Ovary (tissue), 9 donors: Measurements from ENCODE around the gene PROKR1. TPM values are rescaled to one million over a fixed set of nuclear protein-coding genes. Genes with fewer than 3 reads are reported as not detected.

Source experiments
- DNase-seq, 5 donors: peaks; one replicate each; pipeline ENCODE4 v3.0.0-alpha.2; 2019 to 2020
- H3K27ac ChIP-seq, 2 donors: fragments of 200-600 bp; one replicate each; pipeline versions ENCODE4 v1.5.1 to v1.8.0; 2019 to 2022
- H3K27me3 ChIP-seq: fragments of 200-600 bp; one replicate; pipeline ENCODE4 v1.8.0; 2022
- H3K36me3 ChIP-seq: fragments of 200-600 bp; sonication (generic); one replicate; pipeline ENCODE4 v1.5.1; 2019
- H3K4me1 ChIP-seq: one replicate; pipeline ENCODE4 v1.8.1; 2013; ENCODE audit warnings: mild to moderate bottlenecking, moderate library complexity; ENCODE audit not compliant: insufficient read depth
- H3K4me3 ChIP-seq: fragments of 200-600 bp; sonication (generic); one replicate; pipeline ENCODE4 v1.5.1; 2017
- H3K9me3 ChIP-seq, 2 donors: fragments of 200-600 bp in 1 of 2; sonication (generic) in 1 of 2; one replicate each; pipeline versions ENCODE4 v1.5.1 to v1.8.1; 2013 to 2019; ENCODE audit warnings: mild to moderate bottlenecking in 1 of 2, moderate library complexity in 1 of 2
- CTCF ChIP-seq, 3 donors: fragments of 450-650 bp in 2 of 3; fragments of 200-600 bp in 1 of 3; IDR thresholded peaks; one replicate each; pipeline versions ENCODE4 v1.5.1 to v1.8.0; 2016 to 2022; ENCODE audit warnings: antibody characterized with exemption in 3 of 3, mild to moderate bottlenecking in 1 of 3
- EP300 ChIP-seq: sonication (generic); formaldehyde crosslinking; IDR thresholded peaks from one replicate; pipeline ENCODE4 v1.6.1; 2017; ENCODE audit warnings: antibody characterized with exemption
- POLR2A ChIP-seq: fragments of 450-650 bp; IDR thresholded peaks from one replicate; pipeline ENCODE4 v1.6.1; 2017; ENCODE audit warnings: antibody characterized with exemption, mild to moderate bottlenecking, moderate library complexity
- WGBS, 3 donors: extraction: QIAGEN DNeasy Blood & Tissue Kit in 1 of 3; methylation state at CpG; one replicate each; pipeline versions ENCODE4 v1.1.5 to v1.1.7; 2013 to 2017; 5-methylcytosine and 5-hydroxymethylcytosine counted together
- intact Hi-C, 4 donors: fragments of 100-400 bp; cut with DNase I; formaldehyde crosslinking; loops; one replicate each; pipeline versions ENCODE4 v1.11.0 to v1.15.1; 2022 to 2023
- polyA plus RNA-seq, 2 donors: library from polyadenylated mRNA; stranded (reverse); fragments of 200-250 nt in 1 of 2; fragments of 350-450 nt in 1 of 2; fragmentation: Illumina TruSeq in 1 of 2; extraction: RNeasy Lipid Tissue Mini Kit (QIAGEN cat#74804) in 1 of 2; gene quantifications; one replicate each; pipeline ENCODE4 v1.2.3, GENCODE V29; 2013 to 2014
- total RNA-seq, 7 donors: library from RNA; depleted of rRNA in 2 of 7; stranded (reverse); fragments of >200 nt in 2 of 7; fragmentation: NEBNext Ultra II Directional in 3 of 7; extraction: Animal tissue kit (Norgen Biotek cat#: 25700) in 3 of 7; gene quantifications; one replicate each; pipeline versions ENCODE4 v1.1.0 to v1.2.4, GENCODE V29; 2016 to 2023
- donor health status: DM: no; HTN: no; CAD: no; lungs with moderate emphysema.
- donor health status: DM: no; HTN: no; CAD: no.
- donor health status: Bipolar disorder and iron deficiency.
- donor health status: DM: yes; HTN: yes; CAD: no.
- donor health status: DM: no; HTN: no; CAD: no.
- donor health status: DM: yes; HTN: yes; CAD: no.

Gene PROKR1
- total and polyA plus RNA-seq, 9 donors, result 0.02 to 0.03 TPM; not detected in 7

- no peaks in the 10 kb centered on the region for H3K27me3 ChIP-seq
- no peaks in the 10 kb centered on the region for H3K36me3 ChIP-seq
- no peak overlapping the region for H3K4me3 ChIP-seq
- no peak for TF ChIP-seq POLR2A
- no peak for DNase-seq
- no peak overlapping the region for H3K27ac ChIP-seq
- H3K4me1 ChIP-seq, result no peaks in the 10 kb centered on the region
- H3K9me3 ChIP-seq, result no peaks in the 10 kb centered on the region
- intact Hi-C loops, result loop anchor here in 2 of 4 donors (10.0 kb wide), 1 partner anchor 224 kb away; no protein-coding TSS in a partner anchor
- WGBS, 3 donors, result 94 to 97% (median 96%) methylated on average over 2 of the region's 2 CpGs
These were observed 57.2 kb downstream of the PROKR1 start for GRCh38 chr2:68700560-68700959.

- no peaks in the 10 kb centered on the region for H3K27me3 ChIP-seq
- H3K4me1 ChIP-seq, result no peaks in the 10 kb centered on the region
- DNase-seq, result no peak
- no peak for TF ChIP-seq CTCF (IDR thresholded peaks at IDR 0.05)
- TF ChIP-seq POLR2A, result no peak
- TF ChIP-seq EP300, result no peak
- no peak overlapping the region for H3K4me3 ChIP-seq
- no peak overlapping the region for H3K27ac ChIP-seq
- WGBS, 3 donors, result 37 to 75% (median 65%) methylated on average over 3 of the region's 3 CpGs
- intact Hi-C loops, result loop anchor here in 3 of 4 donors (5.0 to 10.0 kb wide), 2 partner anchors 216 to 218 kb away; no protein-coding TSS in a partner anchor
- H3K9me3 ChIP-seq, result no peaks in the 10 kb centered on the region
- no peaks in the 10 kb centered on the region for H3K36me3 ChIP-seq
These were observed 63.3 kb downstream of the PROKR1 start for GRCh38 chr2:68706637-68707036.

Other genes with a start within 250 kb of the PROKR1 start
- gene FBXO48, start 176.3 kb upstream of the PROKR1 start, total RNA-seq, result 1 to 10 TPM in 5 of 7 donors, under 1 TPM in 2; 0.57 to 1.6 (median 1.1) TPM
- 1 to 10 TPM in 1 of 2 donors, under 1 TPM in 1; 0.91 to 1.9 TPM for gene FBXO48, start 176.3 kb upstream of the PROKR1 start, polyA plus RNA-seq
- 10 to 100 TPM in 4 of 7 donors, 1 to 10 TPM in 3; 8.2 to 14.1 (median 11.6) TPM for gene APLF, start 176.0 kb upstream of the PROKR1 start, total RNA-seq
- gene APLF, start 176.0 kb upstream of the PROKR1 start, polyA plus RNA-seq, result 1 to 10 TPM; 1.0 to 2.2 TPM
- gene ARHGAP25, start 91.2 kb downstream of the PROKR1 start, total RNA-seq, result 10 to 100 TPM in 4 of 7 donors, 1 to 10 TPM in 3; 8.5 to 15.6 (median 12.4) TPM
- 10 to 100 TPM; 13.7 to 30.5 TPM for gene ARHGAP25, start 91.2 kb downstream of the PROKR1 start, polyA plus RNA-seq
- gene BMP10, start 227.8 kb downstream of the PROKR1 start, total RNA-seq, result not detected
- not detected for gene BMP10, start 227.8 kb downstream of the PROKR1 start, polyA plus RNA-seq